LNCAP (cell line): ENCODE measurements around the gene TNIP1.

Source experiments
- TF ChIP-seq, protein P1 (sequence below): fragments of 450-650 bp; IDR thresholded peaks from 2 replicates; pipeline ENCODE4 v1.5.1; 2017; ENCODE audit warnings: mild to moderate bottlenecking

TNIP1 gene

DNA sequence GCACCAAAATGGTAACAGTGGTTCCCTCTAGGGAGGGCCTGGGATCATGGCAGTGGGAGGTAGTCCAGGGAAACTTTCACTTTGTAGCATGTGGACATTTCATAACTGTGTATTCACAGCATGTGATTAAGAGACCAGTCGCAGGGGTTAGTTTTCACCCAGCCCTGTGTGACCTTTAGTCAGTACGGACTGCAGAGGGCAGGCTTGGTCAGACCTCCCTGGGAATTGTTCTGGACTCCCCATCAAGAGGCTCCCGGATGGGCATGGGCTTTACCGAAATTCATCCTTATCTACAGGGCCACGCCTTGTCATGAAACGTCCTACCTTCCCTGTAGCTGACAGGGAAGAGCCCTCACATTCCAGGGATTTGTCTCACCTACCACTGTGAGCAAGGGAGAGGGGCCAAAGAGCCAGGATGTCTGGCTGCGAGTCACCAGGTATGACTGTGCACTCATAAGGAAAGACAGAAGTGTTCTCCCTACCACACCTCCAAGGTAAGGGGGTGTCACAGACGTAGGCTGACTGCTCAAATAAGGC is 40.6 kb downstream of the TNIP1 start:
- TF ChIP-seq, protein P1, sequence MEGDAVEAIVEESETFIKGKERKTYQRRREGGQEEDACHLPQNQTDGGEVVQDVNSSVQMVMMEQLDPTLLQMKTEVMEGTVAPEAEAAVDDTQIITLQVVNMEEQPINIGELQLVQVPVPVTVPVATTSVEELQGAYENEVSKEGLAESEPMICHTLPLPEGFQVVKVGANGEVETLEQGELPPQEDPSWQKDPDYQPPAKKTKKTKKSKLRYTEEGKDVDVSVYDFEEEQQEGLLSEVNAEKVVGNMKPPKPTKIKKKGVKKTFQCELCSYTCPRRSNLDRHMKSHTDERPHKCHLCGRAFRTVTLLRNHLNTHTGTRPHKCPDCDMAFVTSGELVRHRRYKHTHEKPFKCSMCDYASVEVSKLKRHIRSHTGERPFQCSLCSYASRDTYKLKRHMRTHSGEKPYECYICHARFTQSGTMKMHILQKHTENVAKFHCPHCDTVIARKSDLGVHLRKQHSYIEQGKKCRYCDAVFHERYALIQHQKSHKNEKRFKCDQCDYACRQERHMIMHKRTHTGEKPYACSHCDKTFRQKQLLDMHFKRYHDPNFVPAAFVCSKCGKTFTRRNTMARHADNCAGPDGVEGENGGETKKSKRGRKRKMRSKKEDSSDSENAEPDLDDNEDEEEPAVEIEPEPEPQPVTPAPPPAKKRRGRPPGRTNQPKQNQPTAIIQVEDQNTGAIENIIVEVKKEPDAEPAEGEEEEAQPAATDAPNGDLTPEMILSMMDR = no peak

DNA sequence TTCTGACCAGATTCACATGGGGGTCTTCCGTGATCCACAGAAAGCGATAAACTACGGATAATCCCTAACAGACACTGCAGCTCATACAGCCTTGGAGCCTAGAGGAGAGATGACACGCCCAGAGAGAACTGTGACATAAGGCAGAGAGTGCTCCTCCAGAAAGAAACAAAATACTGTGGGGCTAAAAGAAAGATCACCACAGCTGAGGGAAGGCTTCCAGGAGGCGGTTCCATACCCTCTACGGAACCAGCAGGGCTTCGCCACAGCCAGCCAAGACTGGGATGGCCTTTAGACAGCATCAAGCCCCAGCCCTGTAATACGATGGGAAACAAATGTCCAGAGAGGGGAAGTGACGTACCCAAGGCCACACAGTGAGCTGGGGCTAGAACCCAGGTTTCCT is 41.2 kb downstream of the TNIP1 start:
- TF ChIP-seq, protein P1 = no peak

DNA sequence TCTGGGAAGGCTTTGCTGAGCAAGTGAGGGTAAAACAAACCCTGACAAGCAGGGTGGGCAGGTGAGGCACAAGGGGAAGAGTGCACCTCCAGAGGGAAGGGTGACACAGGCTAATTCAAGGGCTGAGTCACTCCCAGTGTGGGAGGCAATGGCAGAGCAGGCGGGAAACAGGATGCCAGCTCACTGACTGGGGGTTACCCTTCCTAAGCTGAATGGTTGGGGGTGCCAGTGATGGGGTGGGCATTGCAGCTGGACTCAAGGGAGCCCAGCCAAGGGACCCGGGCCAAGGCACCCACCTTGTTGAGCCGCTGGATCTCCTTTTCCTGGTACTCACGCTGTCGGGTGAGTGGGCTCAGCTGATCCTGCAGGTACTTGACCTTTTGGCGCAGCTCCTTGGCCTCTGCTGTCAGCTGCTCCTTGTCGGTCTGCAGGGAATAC is 42.0 kb downstream of the TNIP1 start:
- TF ChIP-seq, protein P1 = no peak

DNA sequence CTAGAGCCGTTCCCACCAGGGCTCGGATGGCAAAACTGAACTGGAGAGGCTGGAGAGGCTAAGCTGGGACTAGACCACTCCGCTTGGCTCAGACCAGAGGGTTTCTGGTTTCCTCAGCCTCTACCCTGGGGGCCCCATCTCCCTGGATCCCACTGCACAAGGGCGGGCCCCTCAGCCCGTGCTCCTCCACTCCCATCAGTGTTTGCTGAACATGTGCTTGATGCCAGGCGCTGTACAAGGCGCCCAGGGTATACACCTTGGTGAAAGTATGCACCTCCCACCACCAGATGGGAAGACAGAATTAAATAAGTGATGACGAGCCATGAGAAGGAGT is 42.5 kb downstream of the TNIP1 start:
- TF ChIP-seq, protein P1 = no peak

DNA sequence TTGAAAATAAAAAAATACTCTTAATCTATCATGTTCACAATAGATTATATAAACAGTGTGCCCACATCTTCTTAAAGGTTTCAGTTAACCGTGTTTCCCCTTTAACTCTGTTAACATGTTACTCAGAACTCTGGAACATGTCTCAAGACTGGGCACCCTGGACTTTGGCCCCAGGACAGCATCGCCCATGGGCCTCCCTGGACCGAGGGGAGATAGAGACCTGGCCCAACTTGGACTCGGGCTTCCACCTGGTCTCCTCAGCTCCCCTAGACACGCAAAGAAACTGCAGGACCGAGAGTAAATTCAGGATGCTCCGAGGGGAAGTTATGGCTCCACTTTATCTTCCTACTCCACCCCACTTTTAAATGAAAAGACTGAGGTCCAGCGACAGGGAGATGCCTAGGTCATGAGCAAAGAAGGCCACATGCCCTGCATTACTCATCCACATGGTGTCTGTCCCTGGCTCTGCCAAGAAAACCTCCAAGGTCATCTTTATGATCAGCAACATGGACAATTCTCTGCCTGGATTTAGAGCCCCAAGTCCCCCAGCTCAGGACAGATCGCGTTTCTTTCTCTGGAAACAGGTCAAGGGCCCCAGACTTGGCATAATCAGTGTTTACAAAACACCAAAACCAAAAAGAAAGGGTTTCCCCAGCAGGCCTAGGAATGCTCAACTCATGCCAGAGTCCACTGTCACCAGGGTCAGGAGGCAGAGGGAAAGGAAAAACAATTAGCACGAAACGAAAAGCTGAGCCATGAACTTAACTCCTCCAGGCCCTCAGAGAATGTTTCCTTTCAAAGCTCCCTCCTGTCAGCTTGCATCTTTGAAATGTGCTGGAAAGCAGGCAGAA is 43.0 kb downstream of the TNIP1 start:
- TF ChIP-seq, protein P1 = no peak

DNA sequence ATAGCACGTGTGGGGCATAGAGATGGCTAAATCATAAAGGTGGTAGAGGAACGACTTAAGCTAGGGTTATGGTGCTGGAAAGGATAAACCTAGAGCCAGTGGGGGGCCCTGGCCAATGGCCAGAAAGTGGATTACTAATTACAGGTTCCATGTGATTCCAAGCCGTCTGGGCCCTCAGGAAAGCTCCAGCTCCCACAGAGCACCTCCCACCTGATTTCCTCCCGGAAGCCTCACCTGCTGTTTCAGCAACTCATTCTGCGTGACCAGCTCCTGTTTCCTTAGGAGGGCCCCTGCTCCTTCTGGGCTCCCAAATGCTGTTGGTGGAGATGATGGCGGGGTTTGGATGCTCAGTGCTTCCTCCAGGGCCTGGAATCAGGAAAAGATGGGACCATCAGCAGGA is 44.3 kb downstream of the TNIP1 start:
- TF ChIP-seq, protein P1 = no peak

DNA sequence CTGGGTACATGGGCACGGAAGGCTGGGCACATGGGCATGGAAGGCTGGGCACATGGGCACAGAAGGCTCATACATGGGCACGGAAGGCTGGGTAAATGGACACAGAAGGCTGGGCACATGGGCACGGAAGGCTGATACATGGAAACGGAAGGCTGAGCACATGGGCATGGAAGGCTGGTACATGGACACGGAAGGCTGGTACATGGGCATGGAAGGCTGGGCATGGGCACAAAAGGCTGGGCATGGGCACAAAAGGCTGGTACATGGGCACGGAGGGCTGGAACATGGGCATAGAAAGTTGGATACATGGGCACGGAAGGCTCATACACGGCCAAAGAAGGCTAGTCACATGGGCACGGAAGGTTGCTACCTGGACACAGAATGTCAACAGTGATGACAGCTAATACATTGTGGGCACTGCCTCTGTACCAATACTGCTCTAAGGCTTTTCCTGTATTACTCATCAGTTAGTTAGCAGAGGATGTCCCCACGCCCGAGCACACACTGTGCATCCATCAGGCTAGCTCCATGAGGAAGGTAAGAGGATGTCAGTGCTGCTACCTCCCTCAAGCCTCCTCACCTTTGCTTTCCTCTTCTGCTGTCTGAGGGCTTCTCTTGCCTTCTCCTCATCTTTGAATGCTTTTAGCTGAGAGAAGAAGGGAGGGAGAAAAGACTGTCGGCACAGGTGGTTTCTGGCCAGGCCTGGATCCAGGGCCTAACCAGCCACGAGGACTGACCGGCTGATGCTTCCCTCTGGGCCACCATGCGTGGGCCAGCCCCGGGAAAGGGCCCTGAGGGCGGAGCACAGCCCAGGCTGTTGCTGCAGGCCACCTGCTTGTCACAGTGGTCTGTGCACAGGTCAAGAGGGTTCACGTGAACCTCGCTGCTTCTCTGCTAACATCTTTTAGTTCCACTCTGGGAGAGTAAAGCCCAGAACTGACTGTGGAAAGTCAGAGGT is 46.1 kb downstream of the TNIP1 start:
- TF ChIP-seq, protein P1 = no peak
